HepG2 (cell line): Measurements from ENCODE around the gene ARHGAP36. TPM values are rescaled to one million over a fixed set of nuclear protein-coding genes. Genes with fewer than 3 reads are reported as not detected.
A peak's percentile ranks its signal among the peaks of the same experiment; 100 is the strongest.

Experiments used
- ATAC-seq: fragments of 200-7000 bp; cut with Tn5 transposase; 3 replicates; pipeline ENCODE4 v1.9.1; 2020; ENCODE audit warnings: mild to moderate bottlenecking, moderate library complexity
- Bru-seq: library from RNA; stranded (reverse); fragments of 400-500 nt; gene quantifications from one replicate; lab custom pipeline; 2021; lab: Mats Ljungman, UMichigan
- BruChase-seq, 2 experiments: library from RNA; stranded (reverse); fragments of 400-500 nt; gene quantifications; one replicate each; lab custom pipeline; 2021; lab: Mats Ljungman, UMichigan
- BruUV-seq: library from RNA; stranded (reverse); fragments of 400-500 nt; replicated peaks from 2 replicates; lab custom pipeline; 2021; lab: Mats Ljungman, UMichigan
- CTCF ChIA-PET: fragments of 300-600 bp; formaldehyde crosslinking; extraction: SDS; loops from one replicate; lab custom pipeline; 2021; ENCODE audit warnings: low total read pairs, inconsistent platforms, low intra/inter-chr PET ratio; lab: Yijun Ruan, JAX
- POLR2A ChIA-PET: fragments of 350-600 bp; sonication (Branson Sonifier 250); formaldehyde crosslinking; loops from one replicate; lab custom pipeline; 2020; ENCODE audit warnings: antibody characterized with exemption, inconsistent platforms; lab: Yijun Ruan, JAX
- DNase-seq: peaks from one replicate; pipeline ENCODE4 v3.0.0-alpha.2; 2015; ENCODE audit warnings: low spot score
- FAIRE-seq: peaks from 3 replicates; lab custom pipeline; 2011; peaks lifted over from hg19 to GRCh38; lab: Jason Lieb, UNC
- H2AFZ ChIP-seq: one replicate; pipeline ENCODE4 v1.6.1; 2011; ENCODE audit warnings: low read length, inconsistent platforms
- H3K27ac ChIP-seq: fragments of 300-600 bp; 3 replicates; pipeline ENCODE4 v1.8.0; 2011; ENCODE audit warnings: mixed run types, mild to moderate bottlenecking, mixed read lengths, low read length, inconsistent platforms; ENCODE audit not compliant: insufficient read depth; ENCODE audit errors: extremely low read length
- H3K27me3 ChIP-seq, 2 experiments: fragments of 200-600 bp in 1 of 2; 2 replicates in 1 of 2; 3 replicates in 1 of 2; pipeline versions ENCODE4 v1.6.0 to v1.8.0; 2011; ENCODE audit warnings: low read length in 2 of 2, mild to moderate bottlenecking in 2 of 2, moderate library complexity in 2 of 2, inconsistent platforms in 1 of 2; ENCODE audit not compliant: insufficient read depth in 2 of 2, control insufficient read depth in 1 of 2
- H3K36me3 ChIP-seq, 2 experiments: fragments of 200-600 bp in 1 of 2; replicated peaks in 1 of 2; 2 replicates in 1 of 2; 3 replicates in 1 of 2; pipeline versions ENCODE4 v1.5.1 to v1.8.0; 2011; ENCODE audit warnings: low read length in 2 of 2, inconsistent platforms in 1 of 2; ENCODE audit not compliant: insufficient read depth in 2 of 2, control insufficient read depth in 1 of 2
- H3K4me1 ChIP-seq: 2 replicates; pipeline ENCODE4 v1.5.1; 2012; ENCODE audit warnings: low read length, inconsistent platforms; ENCODE audit not compliant: insufficient read depth
- H3K4me2 ChIP-seq: 2 replicates; pipeline ENCODE4 v1.6.0; 2011; ENCODE audit warnings: low read depth, low read length, inconsistent platforms
- H3K4me3 ChIP-seq, 3 experiments: fragments of 200-600 bp in 1 of 3; sonication (generic), shearing (Covaris generic) in 1 of 3; replicated peaks in 1 of 3; 2 replicates each; pipeline ENCODE4 v1.5.1; 2011 to 2016; ENCODE audit warnings: low read length in 3 of 3, inconsistent platforms in 2 of 3, low read depth in 2 of 3, mild to moderate bottlenecking in 2 of 3, control low read depth in 1 of 3, mixed read lengths in 1 of 3; ENCODE audit not compliant: insufficient read depth in 1 of 3
- H3K79me2 ChIP-seq: one replicate; pipeline ENCODE4 v1.6.1; 2011; ENCODE audit warnings: low read length, inconsistent platforms; ENCODE audit not compliant: insufficient read depth
- H3K9ac ChIP-seq: 2 replicates; pipeline ENCODE4 v1.6.0; 2011; ENCODE audit warnings: mild to moderate bottlenecking, low read depth, low read length, inconsistent platforms; ENCODE audit not compliant: insufficient read depth
- H3K9me3 ChIP-seq: 2 replicates; pipeline ENCODE4 v1.5.1; 2012; ENCODE audit warnings: mild to moderate bottlenecking, low read length
- H4K20me1 ChIP-seq: 2 replicates; pipeline ENCODE4 v1.6.0; 2011; ENCODE audit warnings: inconsistent platforms, mild to moderate bottlenecking, low read length, moderate library complexity; ENCODE audit not compliant: insufficient read depth
- IRF1 ChIP-seq: sonication (generic); formaldehyde crosslinking; IDR thresholded peaks from 2 replicates; pipeline ENCODE4 v1.4.0; 2020; ENCODE audit warnings: low read depth, mild to moderate bottlenecking, missing genetic modification reagents
- MATR3 ChIP-seq: sonication (generic); formaldehyde crosslinking; IDR thresholded peaks from 2 replicates; pipeline ENCODE4 v1.4.0; 2020; ENCODE audit warnings: missing genetic modification reagents
- MXD4 ChIP-seq: IDR thresholded peaks from 2 replicates; pipeline ENCODE4 v1.6.1; 2016; ENCODE audit warnings: mild to moderate bottlenecking, missing biosample characterization, missing genetic modification reagents
- RFXANK ChIP-seq: IDR thresholded peaks from 2 replicates; pipeline ENCODE4 v1.6.1; 2016
- ZNF207 ChIP-seq: fragments of 450-650 bp; IDR thresholded peaks from 2 replicates; pipeline ENCODE4 v1.6.1; 2016; ENCODE audit warnings: antibody characterized with exemption, borderline replicate concordance
- ZNF329 ChIP-seq: sonication (generic); formaldehyde crosslinking; IDR thresholded peaks from 2 replicates; pipeline ENCODE4 v1.9.0; 2021; ENCODE audit warnings: low read depth, mild to moderate bottlenecking, missing genetic modification reagents
- ZNF552 ChIP-seq: sonication (generic); formaldehyde crosslinking; IDR thresholded peaks from 2 replicates; pipeline ENCODE4 v1.9.0; 2022; ENCODE audit warnings: missing genetic modification reagents, mild to moderate bottlenecking, borderline replicate concordance
- WGBS: methylation state at CpG from one replicate; pipeline ENCODE4 v1.1.6; 2017; ENCODE audit warnings: low lambda C conversion rate; 5-methylcytosine and 5-hydroxymethylcytosine counted together
- in situ Hi-C: cut with HindIII; loops from 2 replicates; pipeline ENCODE4 v1.10.0; 2017; ENCODE audit warnings: low pct_unique_long_range_greater_than_20kb; ENCODE audit not compliant: extremely low pct_ligation_motif_present
- intact Hi-C: fragments of 100-400 bp; cut with micrococcal nuclease; formaldehyde crosslinking; loops from one replicate; pipeline ENCODE4 v1.10.0; 2022; ENCODE audit not compliant: unreplicated experiment
- long read RNA-seq, 2 experiments: library from RNA in 1 of 2; library from polyadenylated mRNA in 1 of 2; stranded (forward) in 1 of 2; unstranded in 1 of 2; transcript quantifications; one replicate each; pipeline ENCODE4 v2.0.0, GENCODE V29; 2019 to 2022
- polyA minus RNA-seq, 3 experiments: library from RNA; depleted of rRNA, polyadenylated mRNA; stranded (reverse); fragments of >200 nt; gene quantifications; 2 replicates each; pipeline ENCODE4 v1.2.3, GENCODE V29; 2011; ENCODE audit warnings: low replicate concordance in 1 of 3
- polyA plus RNA-seq, 8 experiments: library from polyadenylated mRNA; depleted of rRNA in 3 of 8; stranded (reverse) in 7 of 8; unstranded in 1 of 8; fragments of >200 nt; fragmentation: Illumina TruSeq in 4 of 8; extraction: Trizol in 4 of 8; gene quantifications; 2 replicates each; pipeline versions ENCODE4 v1.2.1 to v1.2.3, GENCODE V29; 2011 to 2016; ENCODE audit warnings: low read depth in 4 of 8, missing spikeins in 1 of 8, mixed read lengths in 1 of 8; ENCODE audit not compliant: insufficient read depth in 1 of 8
- total RNA-seq, 5 experiments: library from RNA; depleted of rRNA; stranded (reverse); fragments of >200 nt; fragmentation: Illumina TruSeq; extraction: Trizol; gene quantifications; 2 replicates each; pipeline ENCODE4 v1.2.3, GENCODE V29; 2016; ENCODE audit warnings: low read depth in 1 of 5
- TF ChIP-seq, protein P1 (sequence below): sonication (generic); formaldehyde crosslinking; IDR thresholded peaks from 2 replicates; pipeline ENCODE4 v1.8.1; 2023; ENCODE audit warnings: mild to moderate bottlenecking, moderate library complexity, missing genetic modification reagents
- TF ChIP-seq, protein P2 (sequence below): sonication (generic); formaldehyde crosslinking; IDR thresholded peaks from 2 replicates; pipeline ENCODE4 v1.9.0; 2021; ENCODE audit warnings: missing genetic modification reagents, borderline replicate concordance
- TF ChIP-seq, protein P3 (sequence below), 2 experiments: fragments of 450-650 bp in 1 of 2; sonication (generic) in 1 of 2; formaldehyde crosslinking; IDR thresholded peaks; 2 replicates each; pipeline versions ENCODE4 v1.5.0 to v1.8.0; 2020 to 2022; ENCODE audit warnings: mild to moderate bottlenecking in 1 of 2, missing genetic modification reagents in 1 of 2
- TF ChIP-seq, protein P4 (sequence below): sonication (generic); formaldehyde crosslinking; IDR thresholded peaks from 2 replicates; pipeline ENCODE4 v1.4.0; 2020; ENCODE audit warnings: missing genetic modification reagents

ARHGAP36 gene, protein sequence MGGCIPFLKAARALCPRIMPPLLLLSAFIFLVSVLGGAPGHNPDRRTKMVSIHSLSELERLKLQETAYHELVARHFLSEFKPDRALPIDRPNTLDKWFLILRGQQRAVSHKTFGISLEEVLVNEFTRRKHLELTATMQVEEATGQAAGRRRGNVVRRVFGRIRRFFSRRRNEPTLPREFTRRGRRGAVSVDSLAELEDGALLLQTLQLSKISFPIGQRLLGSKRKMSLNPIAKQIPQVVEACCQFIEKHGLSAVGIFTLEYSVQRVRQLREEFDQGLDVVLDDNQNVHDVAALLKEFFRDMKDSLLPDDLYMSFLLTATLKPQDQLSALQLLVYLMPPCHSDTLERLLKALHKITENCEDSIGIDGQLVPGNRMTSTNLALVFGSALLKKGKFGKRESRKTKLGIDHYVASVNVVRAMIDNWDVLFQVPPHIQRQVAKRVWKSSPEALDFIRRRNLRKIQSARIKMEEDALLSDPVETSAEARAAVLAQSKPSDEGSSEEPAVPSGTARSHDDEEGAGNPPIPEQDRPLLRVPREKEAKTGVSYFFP
- total RNA-seq (2016; rRNA removed; fragmentation: Illumina TruSeq; extraction: Trizol): not detected in 2 replicates
- total RNA-seq (2016; cell fraction: cytosol; rRNA removed; fragmentation: Illumina TruSeq; extraction: Trizol; ENCODE audit: low read depth): not detected in 2 replicates
- not detected in 2 replicates for total RNA-seq (2016; cell fraction: insoluble cytoplasmic fraction; rRNA removed; fragmentation: Illumina TruSeq; extraction: Trizol)
- total RNA-seq (2016; cell fraction: membrane; rRNA removed; fragmentation: Illumina TruSeq; extraction: Trizol): not detected in 2 replicates
- total RNA-seq (2016; cell fraction: nucleus; rRNA removed; fragmentation: Illumina TruSeq; extraction: Trizol): not detected in 2 replicates
- not detected in 2 replicates for polyA plus RNA-seq (2011; rRNA removed)
- polyA plus RNA-seq (2011; cell fraction: cytosol; rRNA removed): not detected in 2 replicates
- not detected in 2 replicates for polyA plus RNA-seq (2011; cell fraction: nucleus; rRNA removed)
- polyA plus RNA-seq (2012): not detected in 2 replicates
- polyA plus RNA-seq (2016; cell fraction: cytosol; fragmentation: Illumina TruSeq; extraction: Trizol; ENCODE audit: low read depth): not detected in 2 replicates
- polyA plus RNA-seq (2016; cell fraction: insoluble cytoplasmic fraction; fragmentation: Illumina TruSeq; extraction: Trizol; ENCODE audit: low read depth): not detected in 2 replicates
- polyA plus RNA-seq (2016; cell fraction: membrane; fragmentation: Illumina TruSeq; extraction: Trizol; ENCODE audit: low read depth): not detected in 2 replicates
- not detected in 2 replicates for polyA plus RNA-seq (2016; cell fraction: nucleus; fragmentation: Illumina TruSeq; extraction: Trizol; ENCODE audit: insufficient read depth, low read depth)
- polyA minus RNA-seq (2011; rRNA and poly(A)+ RNA removed; ENCODE audit: low replicate concordance): not detected in 2 replicates
- polyA minus RNA-seq (2011; cell fraction: cytosol; rRNA and poly(A)+ RNA removed): not detected in 2 replicates
- not detected in 2 replicates for polyA minus RNA-seq (2011; cell fraction: nucleus; rRNA and poly(A)+ RNA removed)
- not detected for Bru-seq, nascent RNA
- not detected for BruChase-seq, experiment 1, labeled RNA remaining after a 6-hour chase
- BruChase-seq, experiment 2, labeled RNA remaining after a 2-hour chase: percentile 3 among the genes with signal in this experiment
- long read RNA-seq, experiment 1: 0 reads
- long read RNA-seq, experiment 2: 0 reads

DNA sequence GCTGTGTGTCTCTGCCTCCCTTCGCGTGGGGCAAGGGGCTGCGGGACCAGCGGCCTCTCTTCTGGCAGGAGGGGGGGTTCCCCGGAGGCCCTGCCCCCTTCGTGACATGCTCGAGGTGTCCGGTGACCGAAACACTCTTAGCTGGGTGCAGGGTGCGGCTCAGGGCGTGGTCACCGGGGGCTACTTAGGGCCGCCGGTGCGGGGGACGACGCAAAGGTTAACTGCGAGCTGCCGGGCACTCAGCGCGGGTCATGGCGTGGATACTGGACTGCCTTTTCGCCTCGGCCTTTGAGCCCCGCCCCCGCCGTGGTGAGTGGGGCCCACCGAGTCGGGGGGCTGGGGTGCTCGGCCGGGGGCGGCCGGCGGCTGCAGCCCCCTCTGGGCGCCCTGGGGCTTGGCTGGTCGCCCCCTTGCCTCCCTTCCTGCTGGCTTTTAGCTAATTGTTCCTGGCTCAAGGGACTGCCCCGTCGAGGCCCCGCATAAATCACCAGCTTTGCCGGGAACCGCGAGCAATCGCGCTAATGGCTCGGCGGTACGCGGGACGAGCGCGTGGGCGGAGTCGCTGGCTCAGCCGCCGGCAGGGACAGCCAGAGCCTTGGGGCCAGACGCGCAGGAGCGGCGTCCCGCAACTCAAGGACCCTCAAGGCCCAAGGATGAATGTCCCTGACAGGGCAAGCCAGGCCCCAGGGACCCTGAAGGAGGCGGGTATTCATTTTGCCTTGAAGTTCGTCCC lies at the start of gene ARHGAP36:
Gene ARHGAP36, plus strand, starts transcription at position 211 of the 733 bp plus-strand sequence. CDS start 23,320 bp downstream, outside the sequence.
- Histone ChIP-seq H3K9me3 (no peaks in the 10 kb centered on the region), H3K36me3 (no peaks in the 10 kb centered on the region), H3K79me2 (no peaks in the 10 kb centered on the region), H3K4me3 (no peak within 1 kb of the TSS), H3K4me1 (no peaks in the 10 kb centered on the region), H4K20me1 (no peaks in the 10 kb centered on the region), H3K27ac (no peak within 1 kb of the TSS), H3K27me3 (no peaks in the 10 kb centered on the region; a peak in 1 of 5 replicates), H3K9ac (no peak within 1 kb of the TSS), H3K4me2 (no peak within 1 kb of the TSS), H2AFZ (no peak within 1 kb of the TSS)
- intact Hi-C loops (no loop called here), in situ Hi-C loops (no loop called here)
- WGBS: 100% methylated on average over 3 of the region's 62 CpGs
- ChIA-PET CTCF (no interaction called here), POLR2A (no interaction called here)
- ATAC-seq (no peak), DNase-seq (no peak), FAIRE-seq (no peak)
- no TSS peak for BruUV-seq
- TF ChIP-seq, protein P1, sequence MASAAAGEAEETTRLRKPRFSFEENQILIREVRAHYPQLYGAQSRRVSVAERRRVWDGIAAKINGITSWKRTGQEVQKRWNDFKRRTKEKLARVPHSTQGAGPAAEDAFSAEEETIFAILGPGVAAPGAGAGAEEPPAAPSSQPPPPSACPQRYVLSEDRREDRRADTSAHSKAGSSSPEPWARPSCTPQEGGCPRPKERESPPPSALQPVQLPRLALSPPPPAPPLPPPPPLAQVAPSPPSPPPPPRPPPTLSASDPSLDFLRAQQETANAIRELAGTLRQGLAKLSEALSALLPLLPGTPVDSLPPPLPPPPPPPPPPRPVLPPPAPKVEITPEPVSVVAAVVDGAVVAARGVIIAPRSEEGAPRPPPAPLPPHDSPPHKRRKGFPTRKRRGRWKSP: no peak
- TF ChIP-seq, protein P2, sequence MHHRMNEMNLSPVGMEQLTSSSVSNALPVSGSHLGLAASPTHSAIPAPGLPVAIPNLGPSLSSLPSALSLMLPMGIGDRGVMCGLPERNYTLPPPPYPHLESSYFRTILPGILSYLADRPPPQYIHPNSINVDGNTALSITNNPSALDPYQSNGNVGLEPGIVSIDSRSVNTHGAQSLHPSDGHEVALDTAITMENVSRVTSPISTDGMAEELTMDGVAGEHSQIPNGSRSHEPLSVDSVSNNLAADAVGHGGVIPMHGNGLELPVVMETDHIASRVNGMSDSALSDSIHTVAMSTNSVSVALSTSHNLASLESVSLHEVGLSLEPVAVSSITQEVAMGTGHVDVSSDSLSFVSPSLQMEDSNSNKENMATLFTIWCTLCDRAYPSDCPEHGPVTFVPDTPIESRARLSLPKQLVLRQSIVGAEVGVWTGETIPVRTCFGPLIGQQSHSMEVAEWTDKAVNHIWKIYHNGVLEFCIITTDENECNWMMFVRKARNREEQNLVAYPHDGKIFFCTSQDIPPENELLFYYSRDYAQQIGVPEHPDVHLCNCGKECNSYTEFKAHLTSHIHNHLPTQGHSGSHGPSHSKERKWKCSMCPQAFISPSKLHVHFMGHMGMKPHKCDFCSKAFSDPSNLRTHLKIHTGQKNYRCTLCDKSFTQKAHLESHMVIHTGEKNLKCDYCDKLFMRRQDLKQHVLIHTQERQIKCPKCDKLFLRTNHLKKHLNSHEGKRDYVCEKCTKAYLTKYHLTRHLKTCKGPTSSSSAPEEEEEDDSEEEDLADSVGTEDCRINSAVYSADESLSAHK (CRISPR knock-in tag): no peak
- no peak for TF ChIP-seq ZNF207
- TF ChIP-seq, protein P3, sequence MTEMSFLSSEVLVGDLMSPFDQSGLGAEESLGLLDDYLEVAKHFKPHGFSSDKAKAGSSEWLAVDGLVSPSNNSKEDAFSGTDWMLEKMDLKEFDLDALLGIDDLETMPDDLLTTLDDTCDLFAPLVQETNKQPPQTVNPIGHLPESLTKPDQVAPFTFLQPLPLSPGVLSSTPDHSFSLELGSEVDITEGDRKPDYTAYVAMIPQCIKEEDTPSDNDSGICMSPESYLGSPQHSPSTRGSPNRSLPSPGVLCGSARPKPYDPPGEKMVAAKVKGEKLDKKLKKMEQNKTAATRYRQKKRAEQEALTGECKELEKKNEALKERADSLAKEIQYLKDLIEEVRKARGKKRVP (CRISPR knock-in tag; IDR thresholded peaks at IDR 0.05): no peak
- TF ChIP-seq MXD4: no peak
- TF ChIP-seq ZNF552 (CRISPR knock-in tag): no peak
- TF ChIP-seq, protein P4, sequence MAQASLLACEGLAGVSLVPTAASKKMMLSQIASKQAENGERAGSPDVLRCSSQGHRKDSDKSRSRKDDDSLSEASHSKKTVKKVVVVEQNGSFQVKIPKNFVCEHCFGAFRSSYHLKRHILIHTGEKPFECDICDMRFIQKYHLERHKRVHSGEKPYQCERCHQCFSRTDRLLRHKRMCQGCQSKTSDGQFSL (CRISPR knock-in tag): no peak
- no peak for TF ChIP-seq MATR3 (CRISPR knock-in tag)
- no peak for TF ChIP-seq IRF1 (CRISPR knock-in tag)
- no peak for TF ChIP-seq RFXANK (CRISPR knock-in tag)
- TF ChIP-seq ZNF329 (CRISPR knock-in tag): no peak
